ACC112 (cell line): ENCODE data around the gene PAFAH1B1.
"Not testable (repeated sequence)": the region's sequence is repeated elsewhere in the genome, so short reads cannot be mapped to it uniquely, and the experiment has no call there.

Source experiments
- H2AFZ ChIP-seq: fragments of 200-600 bp; sonication (generic); one replicate; pipeline ENCODE4 v1.6.0; 2017; ENCODE audit warnings: antibody characterized with exemption, low read length; ENCODE audit not compliant: unreplicated experiment
- H3K27ac ChIP-seq: fragments of 200-600 bp; sonication (generic); 2 replicates; pipeline ENCODE4 v1.5.1; 2014; ENCODE audit warnings: low read depth, mild to moderate bottlenecking, antibody characterized with exemption, low read length, moderate library complexity
- H3K27me3 ChIP-seq: fragments of 200-600 bp; sonication (generic); 2 replicates; pipeline ENCODE4 v1.6.1; 2014; ENCODE audit warnings: mild to moderate bottlenecking, antibody characterized with exemption, low read length, moderate library complexity, mixed read lengths; ENCODE audit not compliant: insufficient read depth
- H3K36me3 ChIP-seq: fragments of 200-600 bp; sonication (generic); 2 replicates; pipeline ENCODE4 v1.6.1; 2016; ENCODE audit warnings: mild to moderate bottlenecking, antibody characterized with exemption, low read length, moderate library complexity, mixed read lengths; ENCODE audit not compliant: insufficient read depth
- H3K4me1 ChIP-seq: fragments of 200-600 bp; sonication (generic); one replicate; pipeline ENCODE4 v1.6.1; 2016; ENCODE audit warnings: low read length, mixed read lengths; ENCODE audit not compliant: insufficient read depth, unreplicated experiment, control insufficient read depth
- H3K4me3 ChIP-seq: fragments of 200-600 bp; sonication (generic); 2 replicates; pipeline ENCODE4 v1.5.1; 2014; ENCODE audit warnings: mild to moderate bottlenecking, low read depth, low read length
- H3K79me2 ChIP-seq: fragments of 200-600 bp; sonication (generic); one replicate; pipeline ENCODE4 v1.6.0; 2016; ENCODE audit warnings: low read length; ENCODE audit not compliant: control insufficient read depth, unreplicated experiment, insufficient read depth

Gene PAFAH1B1

DNA sequence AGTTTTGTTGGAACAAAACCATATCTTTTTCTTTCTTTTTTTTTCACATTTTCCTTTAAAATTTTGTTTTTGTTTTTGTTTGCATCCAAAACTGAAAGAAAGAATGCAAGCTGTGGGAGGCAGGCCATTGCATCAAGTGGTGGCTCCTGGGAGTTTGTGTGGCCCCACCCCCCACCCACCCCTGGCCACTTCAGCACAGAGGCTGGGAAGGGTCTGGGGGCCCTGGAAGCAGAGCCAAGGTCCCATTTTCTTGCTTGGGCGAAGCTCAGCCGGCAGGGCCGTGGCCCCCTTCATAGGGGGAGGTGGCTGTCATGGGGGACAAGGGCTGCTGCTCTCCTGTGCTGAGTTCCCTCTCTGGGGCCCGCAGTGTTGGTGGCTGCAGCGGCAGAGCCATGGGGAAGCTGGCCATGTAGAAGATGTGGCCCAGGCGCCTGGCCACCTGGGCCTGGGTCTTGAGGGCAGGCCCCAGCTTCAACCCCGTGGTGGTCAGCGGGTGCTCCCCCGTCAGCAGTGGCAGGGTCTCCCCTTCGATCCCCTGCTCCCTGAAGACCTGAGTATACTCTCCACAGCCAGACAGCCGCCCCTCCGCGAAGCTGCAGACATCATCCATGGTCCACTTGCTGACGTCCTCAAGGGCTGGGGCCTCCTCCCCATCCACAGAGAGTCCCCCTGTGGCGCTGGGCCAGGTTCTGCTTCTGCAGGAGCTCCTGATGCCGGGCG lies 19.8 kb downstream of the PAFAH1B1 start:
- Histone ChIP-seq H3K79me2 (peaks cover 98% of the 10 kb centered on the region), H3K36me3 (peaks cover 4% of the 10 kb centered on the region; the same call in 1 of the 2 replicates), H3K27ac (no peak overlapping the region), H3K4me1 (no peaks in the 10 kb centered on the region), H2AFZ (no peak overlapping the region), H3K4me3 (no peak overlapping the region), H3K27me3 (no peaks in the 10 kb centered on the region)

DNA sequence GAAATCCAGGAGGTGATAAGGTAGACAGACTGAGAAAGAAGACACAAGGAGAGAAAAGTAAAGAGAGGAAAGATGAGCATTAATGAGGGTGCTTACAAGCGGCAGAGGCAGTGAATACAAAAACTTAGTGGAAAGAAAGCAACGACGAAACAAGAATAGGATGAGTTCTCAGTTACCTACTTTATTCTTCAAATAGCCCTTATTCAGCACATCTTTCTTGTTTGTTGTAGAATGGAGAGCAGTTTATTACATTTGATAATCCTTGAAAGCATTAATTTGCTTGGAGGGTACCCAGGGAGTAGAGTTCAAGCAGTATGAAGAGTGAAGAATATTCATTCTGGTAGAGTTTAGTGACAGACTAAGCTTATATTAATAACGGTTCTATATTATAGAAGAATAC lies 22.4 kb downstream of the PAFAH1B1 start:
- peaks cover 98% of the 10 kb centered on the region for H3K79me2 ChIP-seq
- H3K4me3 ChIP-seq, result no peak overlapping the region
- H3K27me3 ChIP-seq, result no peaks in the 10 kb centered on the region
- H2AFZ ChIP-seq, result no peak overlapping the region
- no peaks in the 10 kb centered on the region for H3K4me1 ChIP-seq
- peaks cover 4% of the 10 kb centered on the region; the same call in 1 of the 2 replicates for H3K36me3 ChIP-seq
- no peak overlapping the region for H3K27ac ChIP-seq

DNA sequence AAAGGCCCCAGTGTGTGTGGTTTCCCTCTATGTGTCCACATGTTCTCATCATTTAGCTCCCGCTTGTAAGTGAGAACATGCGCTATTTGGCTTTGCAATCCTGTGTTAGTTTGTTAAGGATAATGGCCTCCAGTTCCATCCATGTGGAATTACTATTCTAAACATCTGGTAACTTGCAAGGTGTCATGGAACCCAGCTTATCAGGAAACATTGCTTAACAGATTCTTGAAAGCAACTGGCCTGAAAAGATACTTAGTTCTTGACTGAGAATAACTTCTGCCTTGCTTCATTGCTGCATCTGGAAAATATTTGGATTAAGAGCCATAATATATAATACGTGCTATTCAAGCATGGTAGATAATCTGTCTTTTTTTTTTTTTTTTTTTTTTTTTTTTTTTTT lies 27.8 kb downstream of the PAFAH1B1 start:
- no peak overlapping the region for H2AFZ ChIP-seq
- peaks cover 98% of the 10 kb centered on the region for H3K79me2 ChIP-seq
- H3K36me3 ChIP-seq, result peaks cover 18% of the 10 kb centered on the region; the same call in 1 of the 2 replicates
- H3K27ac ChIP-seq, result no peak overlapping the region
- H3K4me3 ChIP-seq, result no peak overlapping the region
- no peaks in the 10 kb centered on the region for H3K27me3 ChIP-seq
- H3K4me1 ChIP-seq, result no peaks in the 10 kb centered on the region

DNA sequence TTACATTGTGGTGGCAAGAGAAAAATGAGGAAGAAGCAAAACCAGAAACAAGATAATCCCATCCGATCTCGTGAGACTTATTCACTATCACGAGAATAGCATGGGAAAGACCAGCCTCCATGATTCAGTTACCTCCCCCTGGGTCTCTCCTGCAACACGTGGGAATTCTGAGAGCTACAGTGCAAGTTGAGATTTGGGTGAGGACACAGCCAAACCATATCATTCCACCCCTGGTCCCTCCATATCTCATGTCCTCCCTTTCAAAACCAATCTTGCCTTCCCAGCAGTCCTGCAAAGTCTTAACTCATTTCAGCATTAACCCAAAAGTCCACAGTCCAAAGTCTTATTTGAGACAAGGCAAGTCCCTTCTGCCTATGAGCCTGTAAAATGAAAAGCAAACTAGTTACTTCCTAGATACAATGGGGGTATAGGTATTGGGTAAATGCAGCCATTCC lies 28.5 kb downstream of the PAFAH1B1 start:
- H3K36me3 ChIP-seq, result peaks cover 18% of the 10 kb centered on the region; the same call in 1 of the 2 replicates
- not testable (repeated sequence) for H2AFZ ChIP-seq, H3K4me1 ChIP-seq, H3K27me3 ChIP-seq, H3K27ac ChIP-seq, H3K4me3 ChIP-seq
- peaks cover 98% of the 10 kb centered on the region for H3K79me2 ChIP-seq

DNA sequence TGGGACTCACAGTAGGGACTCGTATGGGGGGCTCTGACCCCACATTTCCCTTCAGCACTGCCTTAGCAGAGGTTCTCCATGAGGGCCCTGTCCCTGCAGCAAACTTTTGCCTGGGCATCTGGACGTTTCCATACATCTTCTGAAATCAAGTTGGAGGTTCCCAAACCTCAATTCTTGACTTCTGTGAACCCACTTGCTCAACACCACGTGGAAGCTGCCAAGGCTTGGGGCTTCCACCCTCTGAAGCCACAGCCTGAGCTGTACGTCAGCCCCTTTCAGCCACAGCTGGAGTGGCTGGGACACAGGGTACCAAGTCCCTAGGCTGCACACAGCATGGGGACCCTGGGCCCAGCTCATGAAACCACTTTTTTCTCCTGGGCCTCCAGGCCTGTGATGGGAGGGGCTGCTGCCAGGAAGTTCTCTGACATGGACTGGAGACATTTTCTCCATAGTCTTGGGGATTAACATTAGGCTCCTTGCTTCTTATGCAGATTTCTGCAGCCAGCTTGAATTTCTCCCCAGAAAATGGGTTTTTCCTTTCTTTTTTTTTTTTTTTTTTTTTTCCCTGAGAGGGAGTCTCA lies 29.4 kb downstream of the PAFAH1B1 start:
- not testable (repeated sequence) for H3K27ac ChIP-seq

DNA sequence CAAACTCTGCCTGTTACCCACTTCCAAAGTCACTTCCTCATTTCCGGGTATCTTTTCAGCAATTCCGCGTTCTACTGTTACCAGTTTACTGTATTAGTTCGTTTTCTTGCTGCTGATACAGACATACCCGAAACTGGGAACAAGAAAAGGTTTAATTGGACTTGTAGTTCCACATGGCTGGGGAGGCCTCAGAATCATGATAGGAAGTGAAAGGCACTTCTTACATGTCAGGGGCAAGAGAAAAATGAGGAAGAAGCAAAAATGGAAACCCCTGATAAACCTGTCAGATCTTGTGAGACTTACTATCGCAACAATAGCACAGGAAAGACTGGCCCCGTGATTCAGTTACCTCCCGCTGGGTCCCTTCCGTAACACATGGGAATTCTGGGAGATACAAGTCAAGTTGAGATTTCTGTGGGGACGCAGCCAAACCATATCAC lies 30.9 kb downstream of the PAFAH1B1 start:
- H2AFZ ChIP-seq, result no peak overlapping the region
- H3K4me1 ChIP-seq, result no peaks in the 10 kb centered on the region
- no peak overlapping the region for H3K27ac ChIP-seq
- no peaks in the 10 kb centered on the region for H3K27me3 ChIP-seq
- peaks cover 98% of the 10 kb centered on the region for H3K79me2 ChIP-seq
- H3K4me3 ChIP-seq, result no peak overlapping the region
- H3K36me3 ChIP-seq, result peaks cover 14% of the 10 kb centered on the region; the same call in 1 of the 2 replicates

More for the DNA sequence above, 29.4 kb downstream of the PAFAH1B1 start:
- H2AFZ ChIP-seq, H3K27me3 ChIP-seq, H3K4me1 ChIP-seq, H3K4me3 ChIP-seq: not testable (repeated sequence)
- peaks cover 14% of the 10 kb centered on the region; the same call in 1 of the 2 replicates for H3K36me3 ChIP-seq
- H3K79me2 ChIP-seq, result peaks cover 98% of the 10 kb centered on the region

DNA sequence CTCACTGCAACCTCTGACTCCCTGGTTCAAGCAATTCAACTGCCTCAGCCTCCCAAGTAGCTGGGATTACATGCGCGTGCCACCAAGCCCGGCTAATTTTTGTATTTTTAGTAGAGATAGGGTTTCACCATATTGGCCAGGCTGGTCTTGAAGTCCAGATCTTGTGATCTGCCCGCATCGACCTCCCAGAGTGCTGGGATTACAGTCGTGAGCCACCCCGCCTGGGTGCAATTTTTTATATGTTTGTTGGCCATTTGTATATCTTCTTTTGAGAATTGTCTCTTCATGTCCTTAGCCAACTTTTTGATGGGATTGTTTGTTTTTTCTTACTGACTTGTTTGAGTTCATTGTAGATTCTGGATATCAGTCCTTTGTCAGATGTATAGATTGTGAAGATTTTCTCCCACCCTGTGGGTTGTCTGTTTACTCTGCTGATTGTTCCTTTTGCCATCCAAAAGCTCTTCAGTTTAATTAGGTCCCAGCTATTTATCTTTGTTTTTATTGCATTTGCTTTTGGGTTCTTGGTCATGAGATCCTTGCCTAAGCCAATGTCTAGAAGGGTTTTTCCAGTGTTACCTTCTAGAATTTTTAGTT lies 33.3 kb downstream of the PAFAH1B1 start:
- not testable (repeated sequence) for H3K27ac ChIP-seq, H2AFZ ChIP-seq, H3K4me1 ChIP-seq, H3K27me3 ChIP-seq, H3K4me3 ChIP-seq
- Histone ChIP-seq H3K79me2 (peaks cover 98% of the 10 kb centered on the region), H3K36me3 (peaks cover 14% of the 10 kb centered on the region; the same call in 1 of the 2 replicates)

DNA sequence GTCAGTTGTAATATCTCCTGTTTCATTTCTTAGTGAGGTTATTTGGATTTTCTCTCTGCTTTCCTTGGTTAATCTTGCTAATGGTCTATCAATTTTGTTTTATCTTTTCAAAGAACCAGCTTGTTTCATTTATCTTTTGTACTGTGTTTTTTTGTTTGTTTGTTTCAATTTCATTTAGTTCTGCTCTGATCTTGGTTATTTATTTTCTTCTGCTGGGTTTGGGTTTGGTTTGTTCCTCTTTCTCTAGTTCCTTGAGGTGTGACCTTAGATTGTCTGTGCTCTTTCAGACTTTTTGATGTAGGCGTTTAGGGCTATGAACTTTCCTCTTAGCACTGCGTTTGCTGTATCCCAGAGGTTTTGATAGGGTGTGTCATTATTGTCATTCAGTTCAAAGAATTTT lies 35.5 kb downstream of the PAFAH1B1 start:
- H3K27me3 ChIP-seq, H3K27ac ChIP-seq, H3K36me3 ChIP-seq, H3K4me1 ChIP-seq, H3K4me3 ChIP-seq, H2AFZ ChIP-seq: not testable (repeated sequence)
- H3K79me2 ChIP-seq, result peaks cover 99% of the 10 kb centered on the region

DNA sequence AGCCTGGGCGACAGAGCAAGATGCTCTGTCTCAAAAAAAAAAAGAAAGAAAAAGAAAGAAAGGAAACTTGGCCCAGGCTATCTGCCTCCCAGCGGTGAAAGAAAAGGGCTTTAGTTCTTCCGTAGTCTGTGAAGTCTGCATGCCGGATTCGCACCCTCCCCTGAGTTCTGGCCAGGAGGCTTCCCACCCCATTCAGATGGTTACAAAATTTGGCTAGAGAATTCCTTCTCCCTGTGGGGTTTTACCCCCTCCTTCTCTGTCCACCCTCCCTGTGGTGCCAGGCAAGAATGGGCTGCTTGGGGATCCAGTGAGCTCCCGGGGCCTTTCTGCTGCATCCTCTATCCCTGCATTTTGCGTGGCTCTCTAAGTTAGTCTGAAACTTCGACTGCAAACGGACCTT lies 37.8 kb downstream of the PAFAH1B1 start:
- peaks cover 99% of the 10 kb centered on the region for H3K79me2 ChIP-seq

DNA sequence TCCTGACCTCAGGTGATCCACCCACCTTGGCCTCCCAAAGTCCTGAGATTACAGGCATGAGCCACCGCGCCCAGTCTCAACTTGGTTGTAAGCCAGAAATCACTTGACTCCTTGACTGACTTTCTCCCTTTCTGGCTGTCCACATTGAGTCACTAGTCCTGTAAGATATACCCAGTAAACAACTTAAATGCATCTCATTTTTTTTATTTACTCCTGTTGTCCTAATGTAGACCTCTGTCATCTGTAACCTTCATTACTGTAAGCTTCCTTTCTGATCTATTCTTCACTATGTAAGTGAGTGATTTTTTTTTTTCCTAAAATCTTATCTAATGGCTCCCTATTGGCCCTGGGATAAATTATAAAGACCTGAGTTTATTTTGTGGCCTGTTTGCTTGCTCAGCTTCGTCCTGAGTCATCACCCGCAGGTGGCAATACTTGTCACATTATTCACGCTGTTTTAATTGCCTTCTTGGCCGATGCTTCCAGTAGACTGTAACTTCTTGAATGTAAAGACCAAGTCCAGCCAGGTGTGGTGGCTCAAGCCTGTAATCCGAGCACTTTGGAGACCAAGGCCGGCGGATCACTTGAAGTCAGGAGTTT lies 41.0 kb downstream of the PAFAH1B1 start:
- Histone ChIP-seq H3K4me3 (no peak overlapping the region), H2AFZ (no peak overlapping the region), H3K36me3 (peaks cover 7% of the 10 kb centered on the region; the same call in 1 of the 2 replicates), H3K27ac (no peak overlapping the region), H3K27me3 (no peaks in the 10 kb centered on the region), H3K79me2 (peaks cover 91% of the 10 kb centered on the region), H3K4me1 (peaks cover 7% of the 10 kb centered on the region)

More for the DNA sequence above, 37.8 kb downstream of the PAFAH1B1 start:
- Histone ChIP-seq H3K36me3 (peaks cover 4% of the 10 kb centered on the region; the same call in 1 of the 2 replicates), H3K4me1 (peaks cover 7% of the 10 kb centered on the region), H2AFZ (no peak overlapping the region), H3K27me3 (no peaks in the 10 kb centered on the region), H3K4me3 (no peak overlapping the region), H3K27ac (no peak overlapping the region)
